ENCODE results near the gene POLK. TPM values are rescaled to one million over a fixed set of nuclear protein-coding genes. Genes with fewer than 3 reads are reported as not detected.
"Not testable (repeated sequence)": the region's sequence is repeated elsewhere in the genome, so short reads cannot be mapped to it uniquely, and the experiment has no call there.

Gene POLK
- total and polyA plus RNA-seq, 7 experiments from 2014 or later, result 16.7 to 36.6 (median 23.0) TPM

DNA sequence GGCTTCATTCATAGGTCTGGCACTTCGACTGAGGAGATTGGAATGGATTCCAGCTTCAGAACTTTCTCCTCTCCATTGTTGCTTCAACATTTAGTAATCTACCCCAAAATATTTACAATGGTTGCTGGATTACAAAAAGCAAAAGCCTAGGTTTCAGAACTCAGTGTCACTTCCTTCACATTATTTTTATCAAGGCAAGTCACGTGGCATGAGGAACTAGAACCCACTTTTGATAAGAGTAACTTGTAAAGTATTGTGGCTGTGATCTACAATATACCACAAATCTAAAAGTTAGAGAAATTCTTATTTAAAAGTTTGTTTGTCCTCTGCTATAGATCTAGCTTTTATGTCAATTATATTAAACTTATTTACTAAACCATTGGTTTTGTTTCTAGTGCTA, 59.9 kb downstream of the POLK start:
- no peak overlapping the region for H3K27ac ChIP-seq (ENCODE audit: low read depth, low read length)
- no peak overlapping the region for H3K4me3 ChIP-seq (ENCODE audit: low read length)
- ATAC-seq, result no peak
- peaks cover 0 to 13% (median 5%) of the 10 kb centered on the region in 3 experiments for H3K36me3 ChIP-seq (ENCODE audit: control insufficient read depth in 2 of 3, insufficient read depth in 3 of 3, low read length in 3 of 3)
- H3K4me3 Mint-ChIP-seq, result no peak overlapping the region
- intact Hi-C loops (cut with micrococcal nuclease), result no loop called here
- peaks cover 0 to 5% (median 0%) of the 10 kb centered on the region in 11 donors for H3K9me3 Mint-ChIP-seq
- H3K36me3 Mint-ChIP-seq, result peaks cover 0 to 44% (median 33%) of the 10 kb centered on the region in 5 donors
- DNase-seq, result no peak
- peaks cover 0 to 24% (median 9%) of the 10 kb centered on the region in 7 donors for H3K4me1 Mint-ChIP-seq
- H3K27me3 Mint-ChIP-seq, result no peaks in the 10 kb centered on the region
- no peak overlapping the region for H3K27ac Mint-ChIP-seq
- no peaks in the 10 kb centered on the region for H3K27me3 ChIP-seq (ENCODE audit: control insufficient read depth in 2 of 2, insufficient read depth in 2 of 2, low read length in 2 of 2)
- H3K9me3 ChIP-seq (ENCODE audit: control insufficient read depth in 2 of 3, low read length in 3 of 3), result no peaks in the 10 kb centered on the region
- ChIA-PET CTCF (no interaction called here), POLR2A (no interaction called here)
- peaks cover 0 to 5% of the 10 kb centered on the region in 2 donors for H3K4me1 ChIP-seq (ENCODE audit: control insufficient read depth in 2 of 2, insufficient read depth in 2 of 2, low read length in 2 of 2)

DNA sequence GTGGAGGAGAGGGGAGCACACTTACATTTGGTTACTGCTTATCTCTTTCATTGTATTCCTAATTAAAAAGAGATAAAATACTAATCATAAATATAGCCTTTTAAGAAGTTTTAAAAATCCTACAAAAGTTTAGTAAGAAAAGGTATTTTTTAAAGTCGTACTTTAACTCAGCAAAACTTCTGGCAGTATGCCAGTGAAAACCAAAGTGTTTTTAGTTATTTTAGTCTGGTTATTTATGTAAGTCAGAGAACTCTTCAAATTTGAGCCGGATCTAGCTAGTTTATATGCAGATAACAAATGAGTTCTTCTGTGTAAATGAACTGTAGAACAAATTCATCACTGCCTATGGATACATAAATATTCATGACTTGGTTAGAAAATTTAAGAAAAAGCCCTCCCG, 63.1 kb downstream of the POLK start:
- CTCF ChIA-PET, result no interaction called here
- H3K4me3 ChIP-seq (ENCODE audit: low read length), result no peak overlapping the region
- no peaks in the 10 kb centered on the region for H3K9me3 ChIP-seq (ENCODE audit: control insufficient read depth in 2 of 3, low read length in 3 of 3)
- Mint-ChIP-seq H3K27me3 (no peaks in the 10 kb centered on the region), H3K4me3 (no peak overlapping the region), H3K36me3 (peaks cover 4 to 42% (median 30%) of the 10 kb centered on the region in 5 donors), H3K27ac (peak overlapping the region in 1 of 9 donors; percentile 18), H3K4me1 (peaks cover 0 to 10% (median 0%) of the 10 kb centered on the region in 7 donors), H3K9me3 (peaks cover 0 to 5% (median 0%) of the 10 kb centered on the region in 11 donors)
- H3K36me3 ChIP-seq (ENCODE audit: control insufficient read depth in 2 of 3, insufficient read depth in 3 of 3, low read length in 3 of 3), result peaks cover 0 to 12% (median 5%) of the 10 kb centered on the region in 3 experiments
- no peak for ATAC-seq
- H3K27me3 ChIP-seq (ENCODE audit: control insufficient read depth in 2 of 2, insufficient read depth in 2 of 2, low read length in 2 of 2), result no peaks in the 10 kb centered on the region
- no peak overlapping the region for H3K27ac ChIP-seq (ENCODE audit: low read depth, low read length)
- POLR2A ChIA-PET, result no interaction called here
- H3K4me1 ChIP-seq (ENCODE audit: control insufficient read depth in 2 of 2, insufficient read depth in 2 of 2, low read length in 2 of 2), result no peaks in the 10 kb centered on the region
- intact Hi-C loops (cut with micrococcal nuclease), result no loop called here
- DNase-seq, result no peak

DNA sequence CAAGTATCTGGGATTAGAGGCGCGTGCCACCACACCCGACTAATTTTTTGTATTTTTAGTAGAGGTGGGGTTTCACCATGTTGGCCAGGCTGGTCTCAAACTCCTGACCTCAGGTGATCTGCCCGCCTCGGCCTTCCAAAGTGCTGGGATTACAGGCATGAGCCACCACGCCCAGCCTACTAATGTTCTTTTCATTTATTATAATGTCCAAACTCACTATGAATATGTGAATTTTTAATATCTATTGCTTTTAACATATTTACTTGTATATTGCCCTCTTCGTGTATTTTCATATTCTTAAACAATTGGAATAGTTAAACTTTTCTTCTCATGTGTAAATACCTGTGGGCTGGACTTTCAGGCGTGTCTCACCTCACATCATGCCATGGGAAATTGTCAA, 66.6 kb downstream of the POLK start:
- H3K9me3 Mint-ChIP-seq; ATAC-seq; H3K27me3 Mint-ChIP-seq; CTCF ChIA-PET; H3K36me3 ChIP-seq (ENCODE audit: control insufficient read depth in 2 of 3, insufficient read depth in 3 of 3, low read length in 3 of 3); H3K27ac ChIP-seq (ENCODE audit: low read depth, low read length); intact Hi-C loops (cut with micrococcal nuclease); H3K27me3 ChIP-seq (ENCODE audit: control insufficient read depth in 2 of 2, insufficient read depth in 2 of 2, low read length in 2 of 2); H3K27ac Mint-ChIP-seq; H3K9me3 ChIP-seq (ENCODE audit: control insufficient read depth in 2 of 3, low read length in 3 of 3); DNase-seq; H3K4me3 Mint-ChIP-seq; H3K4me3 ChIP-seq (ENCODE audit: low read length); POLR2A ChIA-PET; H3K4me1 ChIP-seq (ENCODE audit: control insufficient read depth in 2 of 2, insufficient read depth in 2 of 2, low read length in 2 of 2): not testable (repeated sequence)
- H3K36me3 Mint-ChIP-seq, result peaks cover 4 to 35% (median 22%) of the 10 kb centered on the region in 5 donors
- peaks cover 0 to 11% (median 2%) of the 10 kb centered on the region in 7 donors for H3K4me1 Mint-ChIP-seq

DNA sequence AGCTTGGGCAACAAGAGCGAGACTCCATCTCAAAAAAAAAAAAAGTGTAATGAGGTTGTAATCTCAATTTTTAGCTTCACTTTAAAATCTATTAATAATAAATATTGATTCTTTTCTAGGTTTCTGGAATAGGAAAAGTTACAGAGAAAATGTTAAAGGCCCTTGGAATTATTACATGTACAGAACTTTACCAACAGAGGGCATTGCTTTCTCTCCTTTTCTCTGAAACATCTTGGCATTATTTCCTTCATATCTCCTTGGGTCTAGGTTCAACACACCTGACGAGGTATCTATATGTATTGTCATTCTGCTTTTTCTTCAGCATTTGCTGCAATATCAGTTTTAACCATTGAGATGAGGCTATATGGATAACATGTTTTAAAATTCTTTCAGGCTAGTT, 73.0 kb downstream of the POLK start:
- Mint-ChIP-seq H3K27me3 (no peaks in the 10 kb centered on the region), H3K27ac (no peak overlapping the region), H3K4me3 (no peak overlapping the region), H3K36me3 (peaks cover 0 to 36% (median 15%) of the 10 kb centered on the region in 5 donors), H3K9me3 (no peaks in the 10 kb centered on the region), H3K4me1 (peaks cover 0 to 4% (median 2%) of the 10 kb centered on the region in 7 donors)
- ChIA-PET POLR2A (no interaction called here), CTCF (no interaction called here)
- Histone ChIP-seq H3K4me3 (ENCODE audit: low read length) (no peak overlapping the region), H3K27me3 (ENCODE audit: control insufficient read depth in 2 of 2, insufficient read depth in 2 of 2, low read length in 2 of 2) (no peaks in the 10 kb centered on the region), H3K9me3 (ENCODE audit: control insufficient read depth in 2 of 3, low read length in 3 of 3) (no peaks in the 10 kb centered on the region), H3K36me3 (ENCODE audit: control insufficient read depth in 2 of 3, insufficient read depth in 3 of 3, low read length in 3 of 3) (peaks cover 5 to 9% (median 6%) of the 10 kb centered on the region in 3 experiments), H3K27ac (ENCODE audit: low read depth, low read length) (no peak overlapping the region), H3K4me1 (ENCODE audit: control insufficient read depth in 2 of 2, insufficient read depth in 2 of 2, low read length in 2 of 2) (no peaks in the 10 kb centered on the region)
- intact Hi-C loops (cut with micrococcal nuclease), result loop anchor here (1.0 to 10.0 kb wide), 3 partner anchors 97 to 670 kb away; no protein-coding TSS in a partner anchor
- ATAC-seq, result no peak
- DNase-seq, result no peak

GRCh38 chr5:75588666-75589065, 77.0 kb downstream of the POLK start:
- CTCF ChIA-PET, result no interaction called here

GRCh38 chr5:75600535-75600934, 88.8 kb downstream of the POLK start:
- Mint-ChIP-seq H3K4me3 (no peak overlapping the region), H3K27me3 (no peaks in the 10 kb centered on the region), H3K9me3 (no peaks in the 10 kb centered on the region), H3K27ac (no peak overlapping the region), H3K36me3 (peaks cover 8 to 66% (median 62%) of the 10 kb centered on the region in 5 donors), H3K4me1 (peaks cover 0 to 18% (median 13%) of the 10 kb centered on the region in 7 donors)
- Histone ChIP-seq H3K36me3 (ENCODE audit: control insufficient read depth in 2 of 3, insufficient read depth in 3 of 3, low read length in 3 of 3) (peaks cover 0 to 5% (median under 1%) of the 10 kb centered on the region in 3 experiments), H3K27ac (ENCODE audit: low read depth, low read length) (no peak overlapping the region), H3K4me3 (ENCODE audit: low read length) (no peak overlapping the region), H3K9me3 (ENCODE audit: control insufficient read depth in 2 of 3, low read length in 3 of 3) (no peaks in the 10 kb centered on the region), H3K4me1 (ENCODE audit: control insufficient read depth in 2 of 2, insufficient read depth in 2 of 2, low read length in 2 of 2) (peaks cover 0 to 4% of the 10 kb centered on the region in 2 donors), H3K27me3 (ENCODE audit: control insufficient read depth in 2 of 2, insufficient read depth in 2 of 2, low read length in 2 of 2) (no peaks in the 10 kb centered on the region)
- intact Hi-C loops (cut with micrococcal nuclease), result no loop called here
- POLR2A ChIA-PET, result no interaction called here
- ATAC-seq (no peak), DNase-seq (no peak)
- CTCF ChIA-PET, result no interaction called here

More at GRCh38 chr5:75588666-75589065, 77.0 kb downstream of the POLK start:
- no peaks in the 10 kb centered on the region for H3K4me1 ChIP-seq (ENCODE audit: control insufficient read depth in 2 of 2, insufficient read depth in 2 of 2, low read length in 2 of 2)
- no peak overlapping the region for H3K4me3 Mint-ChIP-seq
- no peaks in the 10 kb centered on the region for H3K9me3 Mint-ChIP-seq
- no peak overlapping the region for H3K4me3 ChIP-seq (ENCODE audit: low read length)
- H3K27ac ChIP-seq (ENCODE audit: low read depth, low read length), result no peak overlapping the region
- DNase-seq, result no peak
- no peaks in the 10 kb centered on the region for H3K4me1 Mint-ChIP-seq
- peaks cover 7 to 44% (median 18%) of the 10 kb centered on the region in 5 donors for H3K36me3 Mint-ChIP-seq
- intact Hi-C loops (cut with micrococcal nuclease), result loop anchor here in 1 of 2 donors (10.0 kb wide), 1 partner anchor 666 kb away; no protein-coding TSS in a partner anchor
- no peaks in the 10 kb centered on the region for H3K9me3 ChIP-seq (ENCODE audit: control insufficient read depth in 2 of 3, low read length in 3 of 3)
- no peaks in the 10 kb centered on the region for H3K27me3 Mint-ChIP-seq
- peaks cover 6 to 15% (median 7%) of the 10 kb centered on the region in 3 experiments for H3K36me3 ChIP-seq (ENCODE audit: control insufficient read depth in 2 of 3, insufficient read depth in 3 of 3, low read length in 3 of 3)
- no peaks in the 10 kb centered on the region for H3K27me3 ChIP-seq (ENCODE audit: control insufficient read depth in 2 of 2, insufficient read depth in 2 of 2, low read length in 2 of 2)
- no peak overlapping the region for H3K27ac Mint-ChIP-seq
- no peak for ATAC-seq
- POLR2A ChIA-PET, result no interaction called here

DNA sequence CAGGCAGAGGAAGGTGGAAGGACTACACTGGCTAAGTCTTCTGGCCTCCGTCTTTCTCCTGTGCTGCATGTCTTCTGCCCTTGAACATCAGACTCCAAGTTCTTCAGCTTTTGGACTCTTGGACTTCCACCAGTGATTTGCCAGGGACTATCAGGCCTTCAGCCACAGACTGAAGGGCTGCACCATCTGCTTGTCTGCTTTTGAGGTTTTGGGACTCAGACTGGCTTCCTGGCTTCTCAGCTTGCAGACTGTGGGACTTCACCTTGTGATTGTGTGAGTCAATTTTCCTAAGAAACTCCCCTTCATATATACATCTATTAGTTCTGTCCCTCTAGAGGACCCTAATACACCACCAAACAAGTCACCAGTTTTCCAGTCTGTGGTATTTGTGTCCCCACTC, 89.9 kb downstream of the POLK start:
- Mint-ChIP-seq H3K36me3 (peaks cover 8 to 64% (median 59%) of the 10 kb centered on the region in 5 donors), H3K27me3 (no peaks in the 10 kb centered on the region), H3K9me3 (no peaks in the 10 kb centered on the region), H3K4me1 (peaks cover 0 to 18% (median 13%) of the 10 kb centered on the region in 7 donors), H3K27ac (no peak overlapping the region), H3K4me3 (no peak overlapping the region)
- H3K9me3 ChIP-seq (ENCODE audit: control insufficient read depth in 2 of 3, low read length in 3 of 3), result no peaks in the 10 kb centered on the region
- DNase-seq (no peak), ATAC-seq (no peak)
- intact Hi-C loops (cut with micrococcal nuclease), result no loop called here
- POLR2A ChIA-PET, result no interaction called here
- no peaks in the 10 kb centered on the region for H3K27me3 ChIP-seq (ENCODE audit: control insufficient read depth in 2 of 2, insufficient read depth in 2 of 2, low read length in 2 of 2)
- no peak overlapping the region for H3K4me3 ChIP-seq (ENCODE audit: low read length)
- peaks cover 0 to 4% of the 10 kb centered on the region in 2 donors for H3K4me1 ChIP-seq (ENCODE audit: control insufficient read depth in 2 of 2, insufficient read depth in 2 of 2, low read length in 2 of 2)
- no peak overlapping the region for H3K27ac ChIP-seq (ENCODE audit: low read depth, low read length)
- peaks cover 0 to 5% (median 0%) of the 10 kb centered on the region in 3 experiments for H3K36me3 ChIP-seq (ENCODE audit: control insufficient read depth in 2 of 3, insufficient read depth in 3 of 3, low read length in 3 of 3)
- CTCF ChIA-PET, result no interaction called here

Measured in naive thymus-derived CD4-positive, alpha-beta T cell (primary cell).